Hematopoietic multipotent progenitor cell treated with erythropoietin and hydrocortisone succinate and interleukin-3 and kit ligand, for 4 days (in vitro differentiated cells): ENCODE measurements around the gene ARL5C.
"Not testable (repeated sequence)": the region's sequence is repeated elsewhere in the genome, so short reads cannot be mapped to it uniquely, and the experiment has no call there.

Source experiments
- DNase-seq: peaks from one replicate; pipeline ENCODE4 v3.0.0-alpha.2; 2015

ARL5C gene

GRCh38 chr17:39194089-39194984 lies 28.4 kb upstream of the ARL5C start:
- no peak for DNase-seq

GRCh38 chr17:39193346-39193745 lies 27.4 kb upstream of the ARL5C start:
- DNase-seq: no peak

GRCh38 chr17:39192901-39193300 lies 26.9 kb upstream of the ARL5C start:
- DNase-seq: no peak

- no peak for DNase-seq
Observed at GRCh38 chr17:39191750-39192510, 26.0 kb upstream of the ARL5C start.

GRCh38 chr17:39187152-39187830 lies 21.3 kb upstream of the ARL5C start:
- DNase-seq: no peak

- DNase-seq: no peak
Observed at GRCh38 chr17:39186481-39187002, 20.6 kb upstream of the ARL5C start.

- no peak for DNase-seq
Observed at GRCh38 chr17:39183720-39184119, 17.8 kb upstream of the ARL5C start.

GRCh38 chr17:39183045-39183444 lies 17.1 kb upstream of the ARL5C start:
- DNase-seq: no peak

- no peak for DNase-seq
Observed at GRCh38 chr17:39181303-39181702, 15.3 kb upstream of the ARL5C start.

- no peak for DNase-seq
Observed at GRCh38 chr17:39178536-39178935, 12.6 kb upstream of the ARL5C start.

GRCh38 chr17:39177256-39177655 lies 11.3 kb upstream of the ARL5C start:
- peak; percentile 58 for DNase-seq

GRCh38 chr17:39175695-39176093 lies 9.7 kb upstream of the ARL5C start:
- DNase-seq: no peak

- peak; percentile 91 for DNase-seq
Observed at GRCh38 chr17:39174920-39175694, 9.1 kb upstream of the ARL5C start.

- DNase-seq: no peak
Observed at GRCh38 chr17:39173526-39174274, 7.7 kb upstream of the ARL5C start.

GRCh38 chr17:39173080-39173479 lies 7.1 kb upstream of the ARL5C start:
- no peak for DNase-seq

GRCh38 chr17:39171933-39172332 lies 6.0 kb upstream of the ARL5C start:
- DNase-seq: no peak

- no peak for DNase-seq
Observed at GRCh38 chr17:39170558-39170957, 4.6 kb upstream of the ARL5C start.

- DNase-seq: no peak
Observed at GRCh38 chr17:39170109-39170508, 4.1 kb upstream of the ARL5C start.

GRCh38 chr17:39169518-39169917 lies 3.6 kb upstream of the ARL5C start:
- no peak for DNase-seq

- DNase-seq: peak; percentile 41
Observed at GRCh38 chr17:39169101-39169500, 3.1 kb upstream of the ARL5C start.

GRCh38 chr17:39168503-39168902 lies 2.5 kb upstream of the ARL5C start:
- DNase-seq: not testable (repeated sequence)

- peak; percentile 86 for DNase-seq
Observed at GRCh38 chr17:39167476-39167875, 1.5 kb upstream of the ARL5C start.
